HepG2 (cell line): ENCODE measurements around the gene CDC42SE2.

Experiments used
- BCLAF1 ChIP-seq: fragments of 450-650 bp; IDR thresholded peaks from 2 replicates; pipeline ENCODE4 v1.6.1; 2017; ENCODE audit warnings: mild to moderate bottlenecking
- EZH2 ChIP-seq: conservative IDR thresholded peaks from 2 replicates; pipeline ENCODE4 v1.6.1; 2012; ENCODE audit warnings: mild to moderate bottlenecking, low read depth, low read length, moderate library complexity
- FOXM1 ChIP-seq: sonication (generic); formaldehyde crosslinking; IDR thresholded peaks from 2 replicates; pipeline ENCODE4 v1.5.0; 2020; ENCODE audit warnings: missing genetic modification reagents
- GTF2F1 ChIP-seq: fragments of 150-350 bp; IDR thresholded peaks from 2 replicates; pipeline ENCODE4 v1.6.1; 2014; ENCODE audit warnings: low read length
- NR2F1 ChIP-seq, 2 experiments: fragments of 450-650 bp in 1 of 2; formaldehyde crosslinking in 1 of 2; IDR thresholded peaks; 2 replicates each; pipeline versions ENCODE4 v1.5.0 to v1.6.1; 2016 to 2020; ENCODE audit warnings: mild to moderate bottlenecking in 1 of 2, missing compliant biosample characterization in 1 of 2, missing genetic modification reagents in 1 of 2, moderate library complexity in 1 of 2
- TARDBP ChIP-seq: sonication (generic); formaldehyde crosslinking; IDR thresholded peaks from 2 replicates; pipeline ENCODE4 v1.8.0; 2022; ENCODE audit warnings: mild to moderate bottlenecking, missing genetic modification reagents
- ZBTB40 ChIP-seq, 2 experiments: fragments of 450-650 bp in 1 of 2; sonication (generic) in 1 of 2; formaldehyde crosslinking in 1 of 2; IDR thresholded peaks; 2 replicates each; pipeline versions ENCODE4 v1.6.1 to v1.8.0; 2016 to 2022; ENCODE audit warnings: antibody characterized with exemption in 1 of 2, mild to moderate bottlenecking in 1 of 2, missing genetic modification reagents in 1 of 2
- ZNF580 ChIP-seq: IDR thresholded peaks from 2 replicates; pipeline ENCODE4 v1.6.1; 2016; ENCODE audit warnings: low read depth, borderline replicate concordance
- ZNF792 ChIP-seq: IDR thresholded peaks from 2 replicates; pipeline ENCODE4 v1.6.1; 2016

DNA sequence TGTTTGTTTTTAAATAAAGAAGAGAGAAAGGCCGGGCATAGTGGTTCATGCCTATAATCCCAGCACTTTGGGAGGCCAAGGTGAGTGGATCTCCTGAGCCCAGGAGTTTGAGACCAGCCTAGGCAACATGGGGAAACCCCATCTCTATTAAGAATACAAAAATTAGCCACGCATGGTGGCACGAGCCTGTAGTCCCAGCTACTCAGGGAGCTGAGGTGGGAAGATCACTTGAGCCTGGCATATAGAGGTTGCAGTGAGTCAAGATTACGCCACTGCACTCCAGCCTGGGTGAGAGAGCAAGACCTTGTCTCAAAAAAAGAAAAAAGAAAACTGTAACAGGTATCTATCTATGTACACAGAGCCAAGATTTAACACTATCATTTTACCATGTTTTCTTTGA is 34.2 kb upstream of the CDC42SE2 start:
- TF ChIP-seq EZH2 (no peak), FOXM1 (no peak), TARDBP (CRISPR knock-in tag) (no peak), GTF2F1 (no peak), ZNF792 (CRISPR knock-in tag) (no peak), ZNF580 (CRISPR knock-in tag) (no peak), BCLAF1 (no peak), ZBTB40 (IDR thresholded peaks at IDR 0.05) (no peak), ZBTB40 (CRISPR knock-in tag; IDR thresholded peaks at IDR 0.05) (no peak), NR2F1 (CRISPR knock-in tag; IDR thresholded peaks at IDR 0.05) (no peak)
